Upper lobe of left lung (tissue), 6 donors: Measurements from ENCODE around the gene CHST7. TPM values are rescaled to one million over a fixed set of nuclear protein-coding genes. Genes with fewer than 3 reads are reported as not detected.

Source experiments
- ATAC-seq, 2 donors: fragments of 200-7000 bp; cut with Tn5 transposase; one replicate each; pipeline ENCODE4 v1.9.1; 2022; ENCODE audit warnings: mild to moderate bottlenecking in 2 of 2, moderate library complexity in 2 of 2; ENCODE audit not compliant: low FRiP score in 2 of 2
- DNase-seq, 2 donors: peaks; one replicate each; pipeline ENCODE4 v3.0.0-alpha.2; 2019 to 2020
- H3K27ac ChIP-seq, 4 donors: fragments of 200-600 bp; sonication (generic); one replicate each; pipeline ENCODE4 v1.5.1; 2016 to 2019
- H3K27me3 ChIP-seq, 4 donors: fragments of 200-600 bp; sonication (generic); one replicate each; pipeline ENCODE4 v1.5.1; 2017 to 2019
- H3K36me3 ChIP-seq, 4 donors: fragments of 200-600 bp; sonication (generic); one replicate each; pipeline ENCODE4 v1.5.1; 2016 to 2019
- H3K4me1 ChIP-seq, 4 donors: fragments of 200-600 bp; sonication (generic); one replicate each; pipeline ENCODE4 v1.5.1; 2018 to 2019
- H3K4me3 ChIP-seq, 4 donors: fragments of 200-600 bp; sonication (generic); one replicate each; pipeline ENCODE4 v1.5.1; 2017 to 2019; ENCODE audit warnings: mild to moderate bottlenecking in 2 of 4, moderate library complexity in 1 of 4
- H3K9me3 ChIP-seq, 4 donors: fragments of 200-600 bp; sonication (generic); one replicate each; pipeline ENCODE4 v1.5.1; 2018 to 2019
- CTCF ChIP-seq, 6 experiments: fragments of 450-650 bp in 4 of 6; fragments of 200-600 bp in 2 of 6; sonication (generic) in 2 of 6; IDR thresholded peaks; one replicate each; pipeline ENCODE4 v1.5.1; 2016 to 2019; ENCODE audit warnings: antibody characterized with exemption in 6 of 6
- EP300 ChIP-seq, 4 donors: sonication (generic); formaldehyde crosslinking; IDR thresholded peaks; one replicate each; pipeline ENCODE4 v1.5.1; 2017; ENCODE audit warnings: antibody characterized with exemption in 4 of 4, control low read depth in 2 of 4
- POLR2A ChIP-seq, 4 donors: fragments of 450-650 bp; IDR thresholded peaks; one replicate each; pipeline ENCODE4 v1.5.1; 2016 to 2017; ENCODE audit warnings: antibody characterized with exemption in 4 of 4, mild to moderate bottlenecking in 2 of 4
- POLR2AphosphoS5 ChIP-seq, 2 donors: sonication (generic); formaldehyde crosslinking; IDR thresholded peaks; one replicate each; pipeline ENCODE4 v1.5.1; 2017; ENCODE audit warnings: antibody characterized with exemption in 2 of 2
- WGBS, 2 donors: methylation state at CpG; one replicate each; pipeline ENCODE4 v1.1.5; 2017 to 2018; 5-methylcytosine and 5-hydroxymethylcytosine counted together
- total RNA-seq, 6 donors: library from RNA; depleted of rRNA in 4 of 6; stranded (reverse); fragments of >200 nt in 4 of 6; gene quantifications; one replicate each; pipeline versions ENCODE4 v1.1.0 to v1.2.1, GENCODE V29; 2016 to 2021
- donor health status: DM: no; HTN: no; CAD: no; lungs with moderate emphysema.
- donor health status: DM: no; HTN: yes; CAD: no; lungs with severe emphysema.

Gene CHST7
- total RNA-seq, 6 donors from 2014 or later: 5.3 to 14.7 (median 9.1) TPM

- 47% methylated on average over 8 to 10 of the region's 10 CpGs for WGBS, 2 donors
- Histone ChIP-seq H3K4me3 (no peak overlapping the region), H3K9me3 (no peaks in the 10 kb centered on the region), H3K36me3 (no peaks in the 10 kb centered on the region), H3K4me1 (peaks cover 0 to 23% (median 8%) of the 10 kb centered on the region in 4 donors), H3K27ac (peak overlapping the region; percentile 45 to 81 (median 72)), H3K27me3 (no peaks in the 10 kb centered on the region)
- DNase-seq (no peak), ATAC-seq (peak in 1 of 2 donors; percentile 42)
- TF ChIP-seq POLR2A (IDR thresholded peaks at IDR 0.05): no peak
- TF ChIP-seq POLR2AphosphoS5 (IDR thresholded peaks at IDR 0.05): no peak
- no peak for TF ChIP-seq CTCF (IDR thresholded peaks at IDR 0.05)
- no peak for TF ChIP-seq EP300 (IDR thresholded peaks at IDR 0.05)
Measured at GRCh38 chrX:46627711-46628419, 54.3 kb downstream of the CHST7 start.

DNA sequence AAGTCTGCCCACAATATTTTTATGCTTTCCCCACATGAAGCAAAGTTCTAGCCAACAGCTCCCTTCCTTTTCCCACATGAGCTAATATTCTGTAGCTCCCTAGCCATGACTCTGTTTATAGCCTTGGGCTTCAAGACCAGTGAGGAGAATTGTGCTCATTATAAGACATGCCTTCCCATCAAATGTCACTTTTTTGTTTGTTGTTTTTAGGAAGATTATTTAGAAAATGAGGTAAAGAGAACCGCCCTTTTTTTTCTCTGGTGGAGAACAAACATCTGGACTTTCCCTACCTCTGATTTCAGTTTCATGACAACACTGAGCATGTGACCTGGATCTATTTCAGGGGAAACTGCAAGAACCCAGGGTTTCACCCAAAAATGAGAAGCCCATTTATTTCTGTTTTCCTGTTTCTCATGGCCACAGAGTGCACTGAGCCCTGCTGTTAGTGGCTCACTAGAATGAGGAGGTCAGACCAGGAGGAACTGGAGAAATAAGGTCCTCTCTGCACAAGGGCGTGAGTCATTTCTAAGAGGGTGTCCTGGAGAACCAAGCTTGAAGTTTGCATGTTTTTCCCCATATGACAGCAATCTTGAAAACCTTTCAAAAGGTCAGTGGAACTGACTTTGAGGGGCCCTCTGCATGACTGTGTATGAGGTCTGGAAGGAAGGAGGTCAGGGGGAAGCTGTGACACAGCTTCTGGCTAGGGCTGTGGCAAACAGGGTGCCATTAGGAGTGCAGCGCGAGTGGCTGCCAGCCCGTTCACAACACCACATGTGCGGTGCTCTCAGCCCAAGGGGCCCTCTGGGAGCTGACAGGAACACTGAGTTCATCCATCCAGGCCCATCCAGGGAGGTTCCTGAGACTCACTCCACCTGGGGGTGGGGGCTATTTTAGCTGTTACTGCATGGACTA, 55.2 kb downstream of the CHST7 start:
- Histone ChIP-seq H3K27me3 (no peaks in the 10 kb centered on the region), H3K36me3 (no peaks in the 10 kb centered on the region), H3K4me1 (peaks cover 0 to 23% (median 8%) of the 10 kb centered on the region in 4 donors), H3K27ac (peak overlapping the region; percentile 45 to 81 (median 72)), H3K9me3 (no peaks in the 10 kb centered on the region), H3K4me3 (no peak overlapping the region)
- 0 to 53% methylated on average over 1 to 6 of the region's 6 CpGs for WGBS, 2 donors
- ATAC-seq: peak; percentile 84 to 87
- TF ChIP-seq POLR2A (IDR thresholded peaks at IDR 0.05): peak in 1 of 4 donors; percentile 42
- TF ChIP-seq EP300 (IDR thresholded peaks at IDR 0.05): peak in 1 of 4 donors; percentile 8
- no peak for TF ChIP-seq CTCF (IDR thresholded peaks at IDR 0.05)
- TF ChIP-seq POLR2AphosphoS5 (IDR thresholded peaks at IDR 0.05): peak in 1 of 2 donors; percentile 23
- DNase-seq: peak; percentile 18 to 66

DNA sequence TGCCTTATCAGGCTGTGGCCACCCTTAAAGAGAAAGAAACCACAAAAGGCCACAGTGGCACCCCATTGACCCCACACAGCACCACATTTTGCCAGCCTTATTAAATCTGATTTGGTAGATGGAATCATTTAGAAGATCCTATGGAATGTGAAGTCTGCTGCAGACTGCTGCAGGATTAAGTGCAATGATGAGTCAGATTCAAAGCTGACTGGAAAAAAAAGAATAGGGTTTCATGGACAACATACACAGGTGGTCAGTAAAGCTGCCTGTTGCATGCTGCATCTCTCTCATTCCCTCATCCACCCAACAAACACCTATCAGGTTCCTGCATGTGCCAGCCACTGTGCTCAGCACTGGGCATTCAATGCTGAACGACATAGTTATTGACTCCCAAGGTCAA, 56.6 kb downstream of the CHST7 start:
- Histone ChIP-seq H3K4me3 (no peak overlapping the region), H3K9me3 (no peaks in the 10 kb centered on the region), H3K27ac (no peak overlapping the region), H3K36me3 (no peaks in the 10 kb centered on the region), H3K4me1 (peaks cover 0 to 23% (median 8%) of the 10 kb centered on the region in 4 donors), H3K27me3 (no peaks in the 10 kb centered on the region)
- TF ChIP-seq CTCF (IDR thresholded peaks at IDR 0.05) (no peak), POLR2AphosphoS5 (IDR thresholded peaks at IDR 0.05) (no peak), POLR2A (IDR thresholded peaks at IDR 0.05) (no peak), EP300 (IDR thresholded peaks at IDR 0.05) (no peak)
- WGBS, 2 donors: 60 to 78% methylated on average over 1 of the region's 1 CpG
- ATAC-seq: no peak
- DNase-seq: no peak

GRCh38 chrX:46634577-46634976, 61.0 kb downstream of the CHST7 start:
- H3K4me3 ChIP-seq: no peak overlapping the region
- 53 to 70% methylated on average over 3 of the region's 3 CpGs for WGBS, 2 donors
- no peak for ATAC-seq
- no peaks in the 10 kb centered on the region for H3K4me1 ChIP-seq
- H3K9me3 ChIP-seq: no peaks in the 10 kb centered on the region
- no peaks in the 10 kb centered on the region for H3K27me3 ChIP-seq
- no peak for TF ChIP-seq CTCF (IDR thresholded peaks at IDR 0.05)
- no peak for TF ChIP-seq POLR2A (IDR thresholded peaks at IDR 0.05)
- no peak for TF ChIP-seq POLR2AphosphoS5 (IDR thresholded peaks at IDR 0.05)
- TF ChIP-seq EP300 (IDR thresholded peaks at IDR 0.05): no peak
- no peak for DNase-seq
- H3K27ac ChIP-seq: no peak overlapping the region
- no peaks in the 10 kb centered on the region for H3K36me3 ChIP-seq
